HepG2 (cell line): ENCODE measurements around the gene ANXA5. TPM values are rescaled to one million over a fixed set of nuclear protein-coding genes. Genes with fewer than 3 reads are reported as not detected.

Source experiments
- PAF1 ChIP-seq: IDR thresholded peaks from 2 replicates; pipeline ENCODE4 v1.6.1; 2016; ENCODE audit warnings: missing genetic modification reagents, missing compliant biosample characterization
- SETDB1 ChIP-seq: sonication (generic); formaldehyde crosslinking; IDR thresholded peaks from 2 replicates; pipeline ENCODE4 v1.5.1; 2020; ENCODE audit warnings: missing genetic modification reagents, mild to moderate bottlenecking, borderline replicate concordance
- ZBTB8A ChIP-seq: sonication (generic); formaldehyde crosslinking; IDR thresholded peaks from 2 replicates; pipeline ENCODE4 v1.4.0; 2020; ENCODE audit warnings: mild to moderate bottlenecking, low read depth, missing genetic modification reagents, borderline replicate concordance
- ZEB1 ChIP-seq: IDR thresholded peaks from 2 replicates; pipeline ENCODE4 v1.6.1; 2012; ENCODE audit warnings: mild to moderate bottlenecking, low read depth, inconsistent platforms; ENCODE audit not compliant: insufficient replicate concordance
- ZNF318 ChIP-seq: sonication (generic); formaldehyde crosslinking; IDR thresholded peaks from 2 replicates; pipeline ENCODE4 v1.4.0; 2020; ENCODE audit warnings: mild to moderate bottlenecking, missing genetic modification reagents
- ZNF44 ChIP-seq: sonication (generic); formaldehyde crosslinking; IDR thresholded peaks from 2 replicates; pipeline ENCODE4 v1.5.1; 2020; ENCODE audit warnings: mild to moderate bottlenecking, missing genetic modification reagents
- ZNF557 ChIP-seq: sonication (generic); formaldehyde crosslinking; IDR thresholded peaks from 2 replicates; pipeline ENCODE4 v1.4.0; 2020; ENCODE audit warnings: missing genetic modification reagents
- ZNF720 ChIP-seq: sonication (generic); formaldehyde crosslinking; IDR thresholded peaks from 2 replicates; pipeline ENCODE4 v1.4.0; 2020; ENCODE audit warnings: missing genetic modification reagents
- polyA plus RNA-seq, 8 experiments: library from polyadenylated mRNA; depleted of rRNA in 3 of 8; stranded (reverse) in 7 of 8; unstranded in 1 of 8; fragments of >200 nt; fragmentation: Illumina TruSeq in 4 of 8; extraction: Trizol in 4 of 8; gene quantifications; 2 replicates each; pipeline versions ENCODE4 v1.2.1 to v1.2.3, GENCODE V29; 2011 to 2016; ENCODE audit warnings: low read depth in 4 of 8, missing spikeins in 1 of 8, mixed read lengths in 1 of 8; ENCODE audit not compliant: insufficient read depth in 1 of 8
- total RNA-seq, 5 experiments: library from RNA; depleted of rRNA; stranded (reverse); fragments of >200 nt; fragmentation: Illumina TruSeq; extraction: Trizol; gene quantifications; 2 replicates each; pipeline ENCODE4 v1.2.3, GENCODE V29; 2016; ENCODE audit warnings: low read depth in 1 of 5
- TF ChIP-seq, protein P1 (sequence below): sonication (generic); formaldehyde crosslinking; IDR thresholded peaks from 2 replicates; pipeline ENCODE4 v1.8.1; 2023; ENCODE audit warnings: mild to moderate bottlenecking, missing genetic modification reagents

Gene ANXA5
- total and polyA plus RNA-seq, 2 of the 13 experiments (the other 11 are each of a cell fraction or from before 2014, with no cell fraction given): 209 to 342 TPM

- TF ChIP-seq ZNF318 (CRISPR knock-in tag) (no peak), SETDB1 (CRISPR knock-in tag) (no peak), ZNF557 (no peak), ZBTB8A (no peak), ZNF44 (CRISPR knock-in tag) (no peak), PAF1 (CRISPR knock-in tag) (no peak), ZEB1 (no peak), ZNF720 (CRISPR knock-in tag) (no peak)
- TF ChIP-seq, protein P1, sequence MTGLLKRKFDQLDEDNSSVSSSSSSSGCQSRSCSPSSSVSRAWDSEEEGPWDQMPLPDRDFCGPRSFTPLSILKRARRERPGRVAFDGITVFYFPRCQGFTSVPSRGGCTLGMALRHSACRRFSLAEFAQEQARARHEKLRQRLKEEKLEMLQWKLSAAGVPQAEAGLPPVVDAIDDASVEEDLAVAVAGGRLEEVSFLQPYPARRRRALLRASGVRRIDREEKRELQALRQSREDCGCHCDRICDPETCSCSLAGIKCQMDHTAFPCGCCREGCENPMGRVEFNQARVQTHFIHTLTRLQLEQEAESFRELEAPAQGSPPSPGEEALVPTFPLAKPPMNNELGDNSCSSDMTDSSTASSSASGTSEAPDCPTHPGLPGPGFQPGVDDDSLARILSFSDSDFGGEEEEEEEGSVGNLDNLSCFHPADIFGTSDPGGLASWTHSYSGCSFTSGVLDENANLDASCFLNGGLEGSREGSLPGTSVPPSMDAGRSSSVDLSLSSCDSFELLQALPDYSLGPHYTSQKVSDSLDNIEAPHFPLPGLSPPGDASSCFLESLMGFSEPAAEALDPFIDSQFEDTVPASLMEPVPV (CRISPR knock-in tag): no peak
- TF ChIP-seq, all 625 proteins: peak for 0
Observed at GRCh38 chr4:121737846-121738554, 41.2 kb upstream of the ANXA5 start (continued).
